ENCODE measurements around the gene CARMIL1.

Gene CARMIL1

GRCh38 chr6:25590986-25591385 lies 311.8 kb downstream of the CARMIL1 start:
- TF ChIP-seq GATA3 (IDR thresholded peaks at IDR 0.05; ENCODE audit: low read depth, low read length) (no peak), GATA2 (IDR thresholded peaks at IDR 0.05; ENCODE audit: low read depth, low read length) (no peak)

GRCh38 chr6:25596928-25597818 lies 318.0 kb downstream of the CARMIL1 start:
- TF ChIP-seq GATA3 (IDR thresholded peaks at IDR 0.05; ENCODE audit: low read depth, low read length) (no peak), GATA2 (IDR thresholded peaks at IDR 0.05; ENCODE audit: low read depth, low read length) (no peak)

GRCh38 chr6:25599516-25600085 lies 320.4 kb downstream of the CARMIL1 start:
- TF ChIP-seq GATA2 (IDR thresholded peaks at IDR 0.05; ENCODE audit: low read depth, low read length) (no peak), GATA3 (IDR thresholded peaks at IDR 0.05; ENCODE audit: low read depth, low read length) (no peak)

- TF ChIP-seq GATA2 (IDR thresholded peaks at IDR 0.05; ENCODE audit: low read depth, low read length) (no peak), GATA3 (IDR thresholded peaks at IDR 0.05; ENCODE audit: low read depth, low read length) (no peak)
These were observed 322.9 kb downstream of the CARMIL1 start for GRCh38 chr6:25601800-25602673.

- TF ChIP-seq GATA2 (IDR thresholded peaks at IDR 0.05; ENCODE audit: low read depth, low read length) (no peak), GATA3 (IDR thresholded peaks at IDR 0.05; ENCODE audit: low read depth, low read length) (no peak)
These were observed 323.5 kb downstream of the CARMIL1 start for GRCh38 chr6:25602674-25602982.

GRCh38 chr6:25603251-25603650 lies 324.1 kb downstream of the CARMIL1 start:
- TF ChIP-seq GATA2 (IDR thresholded peaks at IDR 0.05; ENCODE audit: low read depth, low read length), result no peak
- TF ChIP-seq GATA3 (IDR thresholded peaks at IDR 0.05; ENCODE audit: low read depth, low read length), result no peak

- TF ChIP-seq GATA2 (IDR thresholded peaks at IDR 0.05; ENCODE audit: low read depth, low read length) (no peak), GATA3 (IDR thresholded peaks at IDR 0.05; ENCODE audit: low read depth, low read length) (no peak)
These were observed 327.0 kb downstream of the CARMIL1 start for GRCh38 chr6:25606151-25606550.

- TF ChIP-seq GATA2 (IDR thresholded peaks at IDR 0.05; ENCODE audit: low read depth, low read length) (no peak), GATA3 (IDR thresholded peaks at IDR 0.05; ENCODE audit: low read depth, low read length) (no peak)
These were observed 329.5 kb downstream of the CARMIL1 start for GRCh38 chr6:25608558-25609174.

GRCh38 chr6:25612666-25613065 lies 333.5 kb downstream of the CARMIL1 start:
- TF ChIP-seq GATA3 (IDR thresholded peaks at IDR 0.05; ENCODE audit: low read depth, low read length), result no peak

GRCh38 chr6:25613415-25613814 lies 334.2 kb downstream of the CARMIL1 start:
- TF ChIP-seq GATA2 (IDR thresholded peaks at IDR 0.05; ENCODE audit: low read depth, low read length) (no peak), GATA3 (IDR thresholded peaks at IDR 0.05; ENCODE audit: low read depth, low read length) (no peak)

- no peak for TF ChIP-seq GATA2 (IDR thresholded peaks at IDR 0.05; ENCODE audit: low read depth, low read length)
- no peak for TF ChIP-seq GATA3 (IDR thresholded peaks at IDR 0.05; ENCODE audit: low read depth, low read length)
These were observed 334.9 kb downstream of the CARMIL1 start for GRCh38 chr6:25614052-25614451.

GRCh38 chr6:25615471-25615870 lies 336.3 kb downstream of the CARMIL1 start:
- no peak for TF ChIP-seq GATA3 (IDR thresholded peaks at IDR 0.05; ENCODE audit: low read depth, low read length)
- TF ChIP-seq GATA2 (IDR thresholded peaks at IDR 0.05; ENCODE audit: low read depth, low read length), result no peak

GRCh38 chr6:25617997-25618396 lies 338.8 kb downstream of the CARMIL1 start:
- TF ChIP-seq GATA3 (IDR thresholded peaks at IDR 0.05; ENCODE audit: low read depth, low read length), result no peak
- no peak for TF ChIP-seq GATA2 (IDR thresholded peaks at IDR 0.05; ENCODE audit: low read depth, low read length)

GRCh38 chr6:25619217-25619616 lies 340.0 kb downstream of the CARMIL1 start:
- TF ChIP-seq GATA3 (IDR thresholded peaks at IDR 0.05; ENCODE audit: low read depth, low read length) (no peak), GATA2 (IDR thresholded peaks at IDR 0.05; ENCODE audit: low read depth, low read length) (no peak)

Measured in SH-SY5Y (cell line).